Measurements from ENCODE around the gene MORC1. TPM values are rescaled to one million over a fixed set of nuclear protein-coding genes. Genes with fewer than 3 reads are reported as not detected.
"Not testable (repeated sequence)": the region's sequence is repeated elsewhere in the genome, so short reads cannot be mapped to it uniquely, and the experiment has no call there.

The MORC1 gene, protein sequence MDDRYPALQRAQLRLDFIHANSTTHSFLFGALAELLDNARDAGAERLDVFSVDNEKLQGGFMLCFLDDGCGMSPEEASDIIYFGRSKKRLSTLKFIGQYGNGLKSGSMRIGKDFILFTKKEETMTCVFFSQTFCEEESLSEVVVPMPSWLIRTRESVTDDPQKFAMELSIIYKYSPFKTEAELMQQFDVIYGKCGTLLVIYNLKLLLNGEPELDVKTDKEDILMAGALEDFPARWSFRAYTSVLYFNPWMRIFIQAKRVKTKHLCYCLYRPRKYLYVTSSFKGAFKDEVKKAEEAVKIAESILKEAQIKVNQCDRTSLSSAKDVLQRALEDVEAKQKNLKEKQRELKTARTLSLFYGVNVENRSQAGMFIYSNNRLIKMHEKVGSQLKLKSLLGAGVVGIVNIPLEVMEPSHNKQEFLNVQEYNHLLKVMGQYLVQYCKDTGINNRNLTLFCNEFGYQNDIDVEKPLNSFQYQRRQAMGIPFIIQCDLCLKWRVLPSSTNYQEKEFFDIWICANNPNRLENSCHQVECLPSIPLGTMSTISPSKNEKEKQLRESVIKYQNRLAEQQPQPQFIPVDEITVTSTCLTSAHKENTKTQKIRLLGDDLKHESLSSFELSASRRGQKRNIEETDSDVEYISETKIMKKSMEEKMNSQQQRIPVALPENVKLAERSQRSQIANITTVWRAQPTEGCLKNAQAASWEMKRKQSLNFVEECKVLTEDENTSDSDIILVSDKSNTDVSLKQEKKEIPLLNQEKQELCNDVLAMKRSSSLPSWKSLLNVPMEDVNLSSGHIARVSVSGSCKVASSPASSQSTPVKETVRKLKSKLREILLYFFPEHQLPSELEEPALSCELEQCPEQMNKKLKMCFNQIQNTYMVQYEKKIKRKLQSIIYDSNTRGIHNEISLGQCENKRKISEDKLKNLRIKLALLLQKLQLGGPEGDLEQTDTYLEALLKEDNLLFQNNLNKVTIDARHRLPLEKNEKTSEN
- polyA plus RNA-seq (2013, experiment 1 of 2; ENCODE audit: insufficient read length) = not detected
- not detected for polyA plus RNA-seq (2013, experiment 2 of 2; ENCODE audit: insufficient read length)

DNA sequence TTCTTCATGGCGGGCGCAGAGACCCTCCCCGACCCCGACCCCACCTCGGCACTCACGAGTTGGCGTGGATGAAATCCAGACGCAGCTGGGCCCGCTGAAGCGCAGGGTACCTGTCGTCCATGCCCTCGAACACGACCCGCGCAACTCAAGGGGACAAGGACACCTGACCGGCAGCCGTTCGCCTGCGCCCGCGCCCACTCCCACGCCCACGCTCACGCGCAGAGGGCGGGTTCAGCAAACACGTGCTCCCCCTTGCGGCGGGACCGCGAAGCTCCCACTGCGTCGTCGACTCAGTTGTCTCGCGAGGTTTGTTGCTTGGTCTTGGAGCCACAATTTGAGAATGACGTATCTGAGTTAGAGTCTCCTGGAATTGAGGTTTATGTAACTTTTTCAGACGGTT lies at the start of gene MORC1:
MORC1 (minus strand) TSS at position 196 of the 400 bp plus-strand sequence; CDS start at position 121, 75 bp downstream.
- no peak for DNase-seq

DNA sequence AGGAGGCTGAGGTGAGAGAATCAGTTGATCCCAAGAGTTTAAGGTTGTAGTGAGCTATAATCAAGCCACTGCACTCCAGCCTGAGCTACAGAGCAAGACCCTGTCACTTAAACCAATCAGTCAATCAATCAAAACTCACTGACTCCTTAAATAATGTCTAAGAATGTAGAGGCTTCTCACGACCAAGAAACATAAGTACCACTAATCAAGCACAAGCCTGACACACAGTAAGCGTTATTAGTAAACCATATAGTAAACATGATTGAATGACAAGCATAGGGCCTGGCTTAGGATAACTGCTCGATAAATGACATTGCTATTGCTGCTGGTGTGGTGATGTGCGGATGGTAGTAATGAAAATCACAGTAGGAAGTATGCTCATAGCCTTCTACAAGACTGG lies 48.0 kb upstream of the MORC1 start:
- DNase-seq = no peak

DNA sequence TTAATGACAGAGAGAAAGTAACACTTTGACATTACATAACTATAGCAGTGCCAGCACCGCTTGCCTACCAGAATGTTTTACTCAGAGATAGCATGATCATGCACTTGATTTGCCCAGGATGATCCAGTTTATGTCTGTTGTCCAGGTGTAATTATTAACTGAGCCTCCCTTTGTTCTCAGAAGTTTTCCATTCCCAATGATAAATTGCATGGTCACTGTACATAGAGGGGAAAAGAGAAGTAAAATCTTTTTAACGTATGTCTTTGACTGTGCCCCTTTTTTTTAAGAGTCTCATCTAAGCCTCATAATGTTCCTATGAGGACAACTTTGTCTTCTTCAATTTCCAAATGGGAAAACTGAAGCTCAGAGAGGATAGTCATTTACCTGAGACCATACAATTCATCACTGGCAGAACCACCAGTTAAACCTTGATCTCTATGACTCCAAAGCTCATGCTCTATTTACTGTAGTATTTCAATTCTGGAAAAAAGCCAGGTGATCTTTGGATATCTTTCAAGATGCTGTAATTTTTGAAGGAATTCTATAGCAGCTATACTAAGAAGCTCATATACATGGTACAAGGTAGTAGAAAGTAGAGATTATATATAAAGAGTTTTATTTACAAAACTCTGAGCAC lies 43.7 kb upstream of the MORC1 start:
- no peak for DNase-seq

DNA sequence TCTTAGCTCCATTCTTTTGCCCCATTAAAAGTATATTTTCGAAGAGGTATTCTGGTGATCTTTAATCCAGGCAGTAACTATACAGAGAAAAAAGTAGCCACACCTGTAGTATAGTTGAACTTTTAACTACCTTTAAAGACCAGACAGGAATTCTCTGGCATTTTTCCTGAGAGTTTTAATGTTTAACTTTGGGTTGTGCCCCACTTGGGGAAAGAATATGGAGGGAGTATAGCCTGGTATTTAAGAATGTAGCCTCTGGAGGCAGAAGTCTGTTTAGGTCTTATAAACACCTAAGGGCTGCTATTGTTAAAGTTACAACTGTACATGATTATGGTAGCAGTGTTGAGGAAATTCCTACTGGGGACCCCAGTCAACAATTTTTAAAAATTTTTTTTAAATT lies 37.9 kb upstream of the MORC1 start:
- DNase-seq = no peak

DNA sequence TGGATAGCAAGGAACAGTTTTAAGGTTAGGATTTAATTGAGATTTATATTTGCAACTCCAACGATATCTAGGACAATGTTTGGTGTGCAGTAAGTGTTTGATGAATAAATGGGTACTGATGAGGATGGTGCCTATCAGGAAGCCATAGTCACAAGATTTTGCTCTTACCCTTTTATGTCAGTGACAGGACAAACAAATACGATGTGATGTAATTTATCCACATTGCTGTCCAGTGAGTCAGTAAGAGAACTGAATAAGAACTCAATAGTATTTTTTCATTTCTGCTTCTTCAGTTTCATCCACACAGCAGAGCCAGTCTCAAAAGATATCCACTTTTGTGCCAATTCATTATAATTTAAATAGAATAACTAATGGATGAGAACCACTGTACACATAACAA lies 37.0 kb upstream of the MORC1 start:
- DNase-seq = no peak

DNA sequence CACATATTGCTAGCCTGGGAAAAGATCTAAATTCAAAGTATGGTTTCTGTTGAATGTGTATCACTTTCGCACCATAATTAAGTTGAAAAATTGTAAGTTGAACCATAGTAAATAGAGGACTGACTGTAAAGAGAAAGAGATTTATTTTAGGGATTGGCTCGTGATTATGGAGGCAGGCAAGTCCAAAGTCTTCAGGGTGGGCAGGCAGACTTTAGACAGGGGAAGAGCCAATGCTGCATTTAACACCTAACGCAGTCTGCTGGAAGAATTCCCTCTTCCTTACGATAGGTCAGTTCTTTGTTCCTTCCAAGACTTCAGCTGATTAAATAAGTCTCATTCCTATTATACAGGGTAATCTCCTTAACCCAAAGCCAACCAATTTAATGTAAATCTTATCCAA lies 34.4 kb upstream of the MORC1 start:
- DNase-seq = no peak

DNA sequence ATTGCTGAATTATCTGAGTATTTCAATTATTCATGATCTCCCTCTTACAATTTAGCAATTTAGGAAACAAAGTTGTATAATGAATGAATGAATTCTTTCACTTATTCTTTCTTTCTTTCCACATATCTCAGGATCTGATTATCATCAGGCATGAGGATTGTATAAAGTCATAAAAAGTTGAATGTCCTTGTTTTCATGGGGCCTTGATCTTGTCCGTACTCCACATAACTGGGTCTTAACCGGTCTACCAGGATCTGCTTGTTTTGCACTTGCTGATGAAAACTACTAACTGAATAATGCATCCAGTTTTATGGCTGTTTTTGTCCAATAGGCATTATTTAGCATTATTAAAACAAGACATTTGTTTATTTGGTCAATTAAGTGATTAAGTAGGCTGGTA lies 31.1 kb upstream of the MORC1 start:
- no peak for DNase-seq

DNA sequence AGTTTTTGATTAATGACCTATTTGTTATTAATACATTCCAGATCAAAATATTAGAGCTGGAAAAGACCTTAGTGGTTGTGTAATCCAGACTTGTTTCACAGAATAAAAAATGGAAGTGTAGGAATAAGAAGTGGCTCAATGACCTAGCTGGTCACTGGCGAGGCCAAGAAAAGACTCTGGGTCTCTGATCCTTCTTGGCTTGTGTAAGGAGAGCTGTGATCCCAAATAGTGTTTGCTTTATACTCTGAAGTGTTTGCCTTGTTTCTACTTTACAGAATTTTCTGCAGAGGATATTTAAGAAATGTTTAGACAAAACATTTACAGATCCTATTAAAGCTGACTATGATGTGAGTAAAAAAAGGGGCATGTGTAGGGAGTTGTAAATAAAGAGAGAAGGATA lies 25.7 kb upstream of the MORC1 start:
- no peak for DNase-seq

DNA sequence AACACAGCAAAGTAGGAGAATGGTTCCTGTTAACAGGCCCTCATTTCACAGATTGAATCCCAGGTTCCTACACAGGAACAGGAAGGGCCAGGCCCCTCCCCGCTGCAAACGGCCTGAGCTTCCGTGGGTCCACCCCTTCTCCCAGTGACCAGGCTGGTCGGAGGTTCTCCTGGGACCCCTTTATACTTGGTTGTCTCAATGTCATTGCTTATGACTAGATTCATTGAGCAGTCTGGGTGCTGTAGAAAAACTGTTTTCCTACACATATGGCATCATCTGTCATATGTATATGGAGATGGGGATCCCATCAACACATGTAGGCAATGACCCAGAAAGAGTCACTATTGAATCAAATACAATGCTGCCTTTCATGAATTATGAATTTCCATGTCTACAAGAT lies 22.4 kb upstream of the MORC1 start:
- DNase-seq = no peak

DNA sequence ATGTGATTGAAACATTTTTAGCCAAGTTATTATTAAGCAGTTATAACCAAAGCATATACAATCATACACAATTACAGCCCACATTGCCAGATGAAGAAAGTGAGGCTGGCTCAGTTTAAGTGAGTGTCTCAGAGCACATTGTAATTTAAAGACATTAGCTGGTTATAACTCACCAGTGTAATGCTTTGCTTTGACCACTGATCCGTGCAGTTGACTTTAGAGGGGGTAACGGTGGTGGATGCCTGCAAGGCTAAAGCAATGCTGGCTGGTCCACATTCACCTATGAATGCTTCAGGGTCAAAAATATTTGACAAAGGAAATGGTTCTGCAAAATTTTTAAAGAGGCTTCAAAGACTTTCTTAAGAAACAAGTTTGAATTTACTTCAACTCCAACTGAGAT lies 19.8 kb upstream of the MORC1 start:
- DNase-seq = no peak

DNA sequence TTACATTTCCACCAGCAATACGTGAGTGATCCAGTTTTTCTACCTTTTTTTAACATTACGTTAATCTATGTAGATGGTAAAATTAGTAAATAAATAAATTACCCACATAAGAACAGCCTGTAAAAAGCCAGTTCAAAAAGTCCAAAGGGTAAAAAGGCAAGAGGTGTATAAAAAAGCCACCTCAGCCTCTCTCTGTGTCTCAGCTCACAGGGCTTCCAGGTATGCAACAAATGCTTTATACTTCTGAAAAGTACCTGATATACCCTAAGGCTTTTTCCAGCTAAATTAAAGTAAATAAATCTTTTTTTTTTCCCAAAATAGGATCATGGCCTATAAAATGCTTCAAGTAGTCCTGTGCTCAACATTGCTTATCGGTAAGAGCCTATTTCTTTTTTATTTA lies 18.6 kb upstream of the MORC1 start, which contains the start of gene C3orf85:
C3orf85 (plus strand) TSS at position 197 of the 400 bp plus-strand sequence; CDS start at position 326, 129 bp downstream.
- no peak for DNase-seq

DNA sequence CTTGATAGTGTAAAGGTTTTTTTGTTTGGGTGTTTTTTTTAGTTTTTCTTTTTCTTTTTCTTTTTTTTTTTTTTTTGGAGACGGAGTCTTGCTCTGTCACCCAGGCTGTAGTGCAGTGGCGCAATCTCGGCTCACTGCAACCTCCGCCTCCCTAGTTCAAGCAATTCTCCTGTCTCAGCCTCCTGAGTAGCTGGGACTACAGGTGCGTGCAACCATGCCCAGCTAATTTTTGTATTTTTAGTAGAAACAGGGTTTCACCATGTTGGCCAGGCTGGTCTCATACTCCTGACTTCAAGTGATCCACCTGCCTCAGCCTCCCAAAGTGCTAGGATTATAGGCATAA lies 15.5 kb upstream of the MORC1 start:
- not testable (repeated sequence) for DNase-seq

DNA sequence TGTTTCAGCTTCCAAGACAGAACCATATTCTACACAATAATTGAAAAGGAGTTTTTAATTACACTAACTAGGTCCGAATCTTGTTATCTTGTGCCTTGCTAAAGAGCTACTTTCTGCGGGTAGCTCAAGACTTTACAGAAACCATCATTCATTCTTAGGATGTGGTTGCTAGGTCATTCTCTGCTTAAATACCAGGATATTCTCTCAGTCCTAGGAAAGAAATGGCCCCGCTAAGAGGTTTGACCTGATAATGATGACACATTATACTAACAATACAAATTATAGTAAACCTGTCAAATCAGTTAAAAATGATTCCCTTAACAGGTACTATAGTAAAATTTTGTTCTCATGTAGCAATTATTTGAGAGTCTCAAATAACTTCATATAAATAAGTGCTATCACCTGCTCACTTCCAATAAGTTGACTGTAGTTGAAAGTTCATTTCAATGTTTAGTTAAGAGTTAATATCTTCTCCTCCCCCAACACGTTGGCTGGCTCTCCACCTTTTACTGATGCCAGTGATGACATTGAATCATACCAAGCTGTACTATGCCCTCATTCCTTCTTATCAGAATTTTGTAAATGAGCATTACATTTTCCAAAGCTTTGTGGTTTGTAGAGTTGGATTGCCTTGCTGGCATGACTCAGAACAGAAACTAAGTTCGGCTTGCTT lies 15.0 kb upstream of the MORC1 start:
- no peak for DNase-seq

DNA sequence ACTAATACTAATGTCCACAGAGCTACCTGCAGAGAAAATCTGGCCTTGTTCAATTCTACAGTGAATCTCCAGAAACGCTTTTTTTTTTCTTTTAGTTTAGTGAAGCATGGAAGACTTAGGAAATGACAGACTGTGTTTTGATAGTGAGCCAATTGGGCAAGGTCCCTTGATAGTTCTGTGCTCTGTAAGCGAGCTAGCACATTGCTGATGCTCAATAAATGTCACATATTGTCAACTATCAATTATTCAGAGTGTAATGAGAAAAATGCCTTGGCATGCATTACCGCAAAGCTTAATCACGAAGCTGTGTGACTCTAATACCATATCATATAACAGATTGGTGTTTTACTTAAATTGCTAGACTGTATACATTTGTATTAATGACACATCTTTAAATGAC lies 13.3 kb upstream of the MORC1 start:
- DNase-seq = no peak

DNA sequence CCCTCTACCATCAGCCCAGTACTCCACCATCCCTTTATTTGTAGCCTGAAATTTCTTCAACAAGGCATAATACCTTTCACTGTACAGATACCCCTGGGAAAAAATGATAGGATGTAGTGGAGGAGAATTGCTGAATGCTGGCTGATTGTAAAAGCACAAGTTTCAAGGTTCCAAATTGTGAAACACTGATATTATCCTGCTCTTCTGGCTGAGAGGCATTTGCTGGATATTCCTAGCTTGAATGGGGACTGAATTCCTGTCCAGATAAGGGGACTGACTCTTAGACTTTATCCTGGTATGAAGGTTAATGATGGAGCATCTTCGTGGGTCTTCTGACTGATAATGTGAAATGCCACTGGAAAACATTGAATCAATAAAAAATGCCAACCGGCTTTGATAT lies 9.6 kb upstream of the MORC1 start:
- DNase-seq = no peak

DNA sequence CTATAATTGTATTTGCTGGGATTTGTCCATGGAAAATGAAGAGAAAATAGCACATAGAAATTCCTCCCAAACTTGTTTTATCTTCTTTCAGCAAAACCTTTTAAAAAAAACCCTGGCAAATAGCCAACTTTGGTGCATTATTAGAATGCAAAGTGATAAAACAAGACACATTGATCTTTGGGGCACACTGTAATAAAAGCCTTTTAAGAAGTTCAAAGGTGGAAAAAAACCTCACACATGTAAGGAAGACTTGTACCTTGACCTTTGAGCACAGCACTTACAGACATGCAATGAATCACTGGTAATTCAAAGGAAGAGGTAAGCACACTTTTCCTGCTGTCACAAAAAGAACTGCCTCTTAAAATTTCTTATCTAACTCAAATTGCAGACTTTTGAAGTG lies 8.0 kb upstream of the MORC1 start:
- DNase-seq = no peak

DNA sequence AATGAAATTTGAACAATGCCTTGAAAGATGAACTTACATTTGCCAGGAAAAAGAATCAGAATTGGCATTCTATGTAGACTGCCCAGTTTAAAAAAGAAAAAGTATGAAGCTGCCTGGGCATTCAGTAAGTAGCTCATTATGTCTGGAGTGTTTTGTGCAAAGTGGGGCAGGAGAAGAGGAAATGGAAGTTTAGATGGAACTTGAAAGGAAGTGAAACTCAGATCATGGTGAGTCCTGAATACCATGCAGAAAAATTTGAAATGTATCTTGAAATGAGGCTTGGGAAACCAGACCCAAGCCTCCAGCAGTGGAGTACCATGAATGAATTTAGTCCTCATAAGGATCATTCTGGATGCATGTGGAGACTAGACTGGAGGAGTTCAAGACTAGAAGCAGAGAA lies 4.8 kb upstream of the MORC1 start:
- DNase-seq = no peak

DNA sequence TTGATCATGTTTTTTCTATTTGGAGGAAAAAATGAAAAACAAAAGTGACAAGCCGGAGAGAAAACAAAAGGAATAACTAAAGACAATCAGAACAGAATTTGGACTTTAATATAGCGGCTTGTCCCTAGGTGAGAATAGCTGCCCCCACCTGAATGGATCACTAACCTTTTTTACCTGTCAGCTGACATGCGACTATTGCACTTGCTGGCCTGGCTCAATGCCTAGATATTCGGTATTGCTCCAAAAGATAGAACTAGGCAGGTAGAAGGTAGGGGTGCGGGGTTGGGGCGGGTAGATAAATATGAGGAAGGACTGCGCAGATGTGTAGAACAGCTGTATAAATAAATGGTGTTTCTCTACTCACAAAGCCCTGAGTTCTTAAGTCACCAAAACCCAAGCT lies 650 bp upstream of the MORC1 start:
- no peak for DNase-seq

DNA sequence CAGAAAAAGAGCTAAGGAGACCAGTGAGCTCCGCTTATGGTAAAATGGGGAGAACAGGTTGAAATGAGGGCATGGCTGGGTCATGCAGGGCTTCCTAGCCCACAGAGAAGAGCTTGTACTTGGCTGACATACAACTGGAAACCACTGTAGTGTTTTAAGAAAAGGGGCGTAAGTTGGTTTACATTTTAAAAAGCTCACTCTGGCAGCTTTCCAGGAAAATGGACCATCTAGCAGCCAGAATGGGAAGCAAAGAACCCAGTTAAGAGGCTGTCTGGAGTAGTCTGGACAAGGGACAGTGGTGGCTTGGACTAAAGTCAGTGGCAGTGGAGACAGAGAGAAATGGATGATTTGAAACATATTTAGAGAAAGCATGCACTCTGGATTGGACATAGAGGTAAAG lies 1.9 kb downstream of the MORC1 start:
- DNase-seq = no peak

DNA sequence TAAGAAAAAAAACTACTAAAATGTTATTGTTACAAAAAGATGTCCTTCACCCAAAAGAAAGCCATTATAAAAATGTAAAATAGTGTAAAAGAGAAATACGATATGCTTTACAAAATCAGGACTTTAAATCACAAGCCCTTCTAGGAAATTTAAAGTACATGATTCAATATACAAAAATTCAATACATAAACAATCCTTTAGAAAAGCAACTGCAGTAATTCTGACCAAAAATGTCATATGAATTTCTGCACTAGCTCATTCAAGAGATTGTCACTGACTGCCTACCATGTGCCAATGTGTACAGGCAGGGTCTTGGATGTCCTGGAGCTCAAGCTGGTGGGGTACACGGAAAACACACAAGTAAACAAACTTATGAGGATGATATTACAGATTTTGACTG lies 2.5 kb downstream of the MORC1 start:
- no peak for DNase-seq

DNA sequence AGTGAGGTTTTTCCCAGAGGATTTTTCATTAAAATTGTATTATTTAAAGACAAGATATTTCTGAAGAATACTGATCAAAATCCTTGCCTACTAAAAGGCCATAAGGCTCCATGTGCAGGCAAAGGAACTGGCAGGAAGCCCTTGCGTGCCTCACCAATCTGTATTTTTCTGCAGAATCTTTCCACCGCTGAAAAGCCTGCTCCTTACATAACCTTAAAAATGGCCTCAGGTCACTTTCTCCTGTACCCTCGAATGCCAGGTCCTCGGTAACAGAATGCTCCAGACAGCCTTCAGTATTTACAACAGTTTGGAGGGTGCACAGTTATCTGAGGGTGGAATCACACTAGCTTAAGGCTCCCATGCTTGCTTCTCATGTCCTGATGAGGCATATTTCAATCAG lies 3.2 kb downstream of the MORC1 start:
- no peak for DNase-seq

Data from fibroblast of skin of back (primary cell).